Skeletal muscle cell (primary cell): ENCODE results near the gene ADAMTS16.

Source experiments
- DNase-seq: peaks from one replicate; pipeline ENCODE4 v3.0.0-alpha.2; 2010; ENCODE audit warnings: low read depth
- H3K4me3 ChIP-seq: 2 replicates; pipeline ENCODE4 v1.5.1; 2011; ENCODE audit warnings: low read depth, mild to moderate bottlenecking, control low read depth, low read length, moderate library complexity

ADAMTS16 gene

DNA sequence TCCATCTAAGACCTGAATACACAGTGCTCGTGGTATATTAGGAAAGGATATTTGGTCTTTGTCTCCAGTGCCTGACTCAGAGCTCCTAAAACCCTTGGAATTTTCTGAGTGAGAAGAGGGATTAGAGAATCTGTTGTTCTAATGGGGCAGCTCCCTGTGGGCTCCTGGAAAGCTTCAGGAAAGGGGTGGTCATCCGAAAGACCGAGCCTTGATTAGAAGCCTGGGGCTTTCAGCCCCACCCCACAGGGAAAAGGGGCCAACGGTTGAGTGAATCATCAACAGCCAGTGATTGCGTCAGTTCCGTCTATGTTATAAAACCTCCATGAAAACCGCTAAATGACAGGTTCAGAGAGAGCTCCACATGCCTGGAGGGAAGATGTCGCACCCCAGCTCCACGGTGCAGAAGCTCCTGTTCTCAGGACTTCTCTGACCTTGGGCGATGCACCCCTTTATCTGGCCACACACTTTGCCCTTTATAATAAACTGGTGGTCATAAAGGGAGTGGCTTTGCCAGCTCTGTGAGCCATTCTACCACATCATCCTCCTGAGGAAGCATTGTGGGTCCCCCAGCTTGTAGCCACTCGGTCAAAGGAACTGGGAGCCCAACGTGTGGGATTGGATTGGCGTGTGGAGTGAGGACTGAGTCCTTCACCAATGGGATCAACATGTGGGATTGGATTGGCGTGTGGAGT is 211.3 kb downstream of the ADAMTS16 start:
- H3K4me3 ChIP-seq = no peak overlapping the region
- DNase-seq = no peak

- H3K4me3 ChIP-seq = no peak overlapping the region
- no peak for DNase-seq
Observed at GRCh38 chr5:5352675-5353074, 212.5 kb downstream of the ADAMTS16 start.

DNA sequence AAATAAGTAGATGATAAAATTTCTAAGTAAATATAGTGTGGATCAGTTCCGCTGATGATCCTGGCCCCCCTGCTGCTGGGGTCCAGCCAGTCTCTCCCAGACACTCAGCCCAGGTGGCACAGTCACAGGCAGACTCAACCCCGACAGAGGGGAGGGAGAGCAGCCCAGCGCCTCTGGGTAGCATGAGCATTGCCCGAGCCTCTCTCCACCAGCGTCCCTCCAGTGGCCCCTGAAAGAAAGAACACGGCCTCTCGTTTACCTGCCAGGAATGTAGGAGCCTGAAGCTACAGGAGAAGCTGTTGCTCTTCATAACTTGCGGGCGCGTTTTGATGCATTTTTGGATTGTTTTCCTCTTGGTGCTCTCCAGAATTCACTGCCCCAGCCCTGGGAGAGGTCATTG is 213.6 kb downstream of the ADAMTS16 start:
- no peak for DNase-seq
- no peak overlapping the region for H3K4me3 ChIP-seq

DNA sequence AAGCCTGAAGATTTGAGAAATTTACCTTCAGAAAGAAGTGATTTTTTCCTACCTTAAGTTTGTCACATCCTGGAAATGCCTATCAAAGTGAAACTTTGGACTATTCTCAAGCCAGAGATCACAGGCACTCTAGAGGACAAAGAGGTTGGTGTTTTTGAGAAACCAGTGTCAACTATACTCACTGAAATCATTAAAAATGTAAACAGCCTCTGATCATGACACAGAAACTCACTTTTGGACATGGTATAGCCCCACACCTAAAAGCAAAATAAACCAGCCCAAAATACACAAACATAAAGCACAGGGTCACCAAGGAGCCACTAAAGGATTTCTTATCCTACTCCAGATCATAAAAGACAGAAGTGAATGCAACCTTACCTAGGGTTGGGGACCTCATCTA is 216.6 kb downstream of the ADAMTS16 start:
- H3K4me3 ChIP-seq = no peak overlapping the region

GRCh38 chr5:5359618-5360017 is 219.5 kb downstream of the ADAMTS16 start:
- no peak overlapping the region for H3K4me3 ChIP-seq
- no peak for DNase-seq

More for the DNA sequence above, 216.6 kb downstream of the ADAMTS16 start:
- DNase-seq = no peak

DNA sequence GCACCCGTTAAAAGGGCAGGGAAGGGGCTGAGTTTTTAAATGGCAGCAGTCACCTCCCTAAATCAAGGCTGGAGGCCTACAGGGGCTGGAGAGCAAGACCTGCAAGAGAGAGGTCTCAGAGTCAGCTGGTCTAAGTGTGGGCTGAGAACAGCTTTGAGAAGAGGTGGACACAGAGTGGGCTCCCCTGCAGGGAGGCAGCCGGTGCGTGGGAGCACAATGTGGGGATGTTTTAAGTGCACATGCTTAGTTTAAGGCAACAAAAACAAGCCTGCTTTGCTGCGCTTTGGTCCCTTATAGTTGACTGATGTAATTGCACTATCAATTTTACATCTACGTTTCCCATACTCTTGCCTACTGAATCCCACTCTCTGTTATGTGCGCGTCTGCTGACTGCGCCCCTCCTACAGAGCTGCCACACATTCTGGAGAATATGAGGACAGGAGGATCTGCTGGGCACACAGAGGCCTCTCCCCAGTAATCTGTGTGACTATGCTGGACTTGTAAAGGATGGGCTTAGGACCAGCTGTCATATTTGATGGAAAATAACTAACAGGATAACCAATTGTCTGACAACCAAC is 220.3 kb downstream of the ADAMTS16 start:
- no peak for DNase-seq
- no peak overlapping the region for H3K4me3 ChIP-seq

DNA sequence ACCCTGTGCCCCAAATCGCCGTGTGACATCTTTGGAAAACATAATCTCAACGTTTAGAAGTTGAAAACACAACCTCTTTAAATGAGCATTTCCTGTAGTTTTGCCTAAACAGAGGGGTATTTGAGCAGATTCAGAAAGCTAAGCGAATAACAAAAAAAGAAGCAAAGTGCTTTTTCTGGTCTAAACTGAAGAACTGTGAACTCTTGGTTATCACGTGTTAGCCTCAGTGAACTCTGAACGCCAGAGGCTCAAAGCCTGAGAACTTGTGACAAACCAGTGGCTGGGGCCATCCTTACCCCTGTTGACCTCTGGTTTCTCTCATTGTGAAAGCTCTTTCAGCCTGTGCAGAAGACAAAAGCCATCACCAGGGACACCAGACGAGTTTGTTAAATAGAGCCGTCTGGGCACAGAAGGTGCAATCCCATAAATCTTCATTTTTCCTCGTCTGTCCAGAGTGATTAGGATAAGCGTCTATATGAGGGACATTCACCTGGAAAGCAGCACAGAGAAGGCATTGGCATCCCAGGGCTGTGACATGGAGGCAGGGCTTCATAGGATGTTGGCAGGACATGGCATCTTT is 220.9 kb downstream of the ADAMTS16 start:
- no peak for DNase-seq
- H3K4me3 ChIP-seq = no peak overlapping the region

GRCh38 chr5:5363045-5363444 is 222.9 kb downstream of the ADAMTS16 start:
- H3K4me3 ChIP-seq = no peak overlapping the region
- DNase-seq = peak; percentile 26

- DNase-seq = no peak
- no peak overlapping the region for H3K4me3 ChIP-seq
Observed at GRCh38 chr5:5364932-5365331, 224.8 kb downstream of the ADAMTS16 start.

DNA sequence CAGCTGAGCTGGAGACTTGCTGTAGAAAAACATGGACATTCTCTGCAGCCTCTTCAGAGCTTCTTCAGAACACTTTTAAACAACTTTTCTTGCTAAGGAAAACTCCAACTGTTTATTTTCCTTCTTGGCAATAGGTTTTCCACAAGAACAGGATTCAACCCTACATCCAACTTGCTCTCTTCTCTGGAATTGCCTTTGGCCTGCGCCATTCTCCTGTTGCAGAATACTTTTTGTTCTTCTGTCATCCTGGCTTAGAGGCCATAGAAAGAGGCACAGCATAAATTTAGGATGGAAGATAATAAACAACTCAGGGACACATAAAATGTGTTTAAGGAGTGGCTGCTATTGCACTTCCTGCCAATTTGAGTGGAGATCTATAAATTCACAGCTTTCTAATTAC is 227.6 kb downstream of the ADAMTS16 start:
- no peak overlapping the region for H3K4me3 ChIP-seq
- DNase-seq = no peak

GRCh38 chr5:5369051-5369605 is 229.0 kb downstream of the ADAMTS16 start:
- DNase-seq = no peak
- H3K4me3 ChIP-seq = no peak overlapping the region
